Measurements from ENCODE around the gene RAET1G. TPM values are rescaled to one million over a fixed set of nuclear protein-coding genes. Genes with fewer than 3 reads are reported as not detected.
A peak's percentile ranks its signal among the peaks of the same experiment; 100 is the strongest.

The RAET1G gene
- total RNA-seq, 4 donors from 2014 or later = 0.29 to 0.32 TPM; not detected in 2

GRCh38 chr6:149965194-149966020 lies 42.5 kb upstream of the RAET1G start:
- 27% methylated on average over 22 of the region's 38 CpGs for WGBS
- DNase-seq (ENCODE audit: extremely low spot score) = no peak
- intact Hi-C loops (cut with DNase I) = no loop called here
- Histone ChIP-seq H3K27me3 (peaks cover 0 to 98% (median 37%) of the 10 kb centered on the region in 4 donors), H3K4me3 (peak overlapping the region; percentile 46 to 65 (median 50)), H3K27ac (replicated peaks in 1 of 4) (no peak overlapping the region), H3K4me1 (peaks cover 26 to 29% (median 28%) of the 10 kb centered on the region in 4 donors), H3K9me3 (no peaks in the 10 kb centered on the region), H3K36me3 (no peaks in the 10 kb centered on the region)
- TF ChIP-seq POLR2AphosphoS5 (IDR thresholded peaks at IDR 0.05) (no peak), POLR2A (IDR thresholded peaks at IDR 0.05; ENCODE audit: low read depth) (no peak), EP300 (IDR thresholded peaks at IDR 0.05) (no peak), CTCF (IDR thresholded peaks at IDR 0.05) (no peak)

GRCh38 chr6:149964308-149965193 lies 41.6 kb upstream of the RAET1G start:
- H3K27me3 ChIP-seq = peaks cover 0 to 98% (median 37%) of the 10 kb centered on the region in 4 donors
- no peak overlapping the region for H3K27ac ChIP-seq (replicated peaks in 1 of 4)
- peaks cover 26 to 29% (median 28%) of the 10 kb centered on the region in 4 donors for H3K4me1 ChIP-seq
- H3K36me3 ChIP-seq = no peaks in the 10 kb centered on the region
- no peaks in the 10 kb centered on the region for H3K9me3 ChIP-seq
- intact Hi-C loops (cut with DNase I) = no loop called here
- H3K4me3 ChIP-seq = peak overlapping the region; percentile 46 to 65 (median 50)
- 0% methylated on average over 20 of the region's 103 CpGs for WGBS
- TF ChIP-seq EP300 (IDR thresholded peaks at IDR 0.05) = no peak
- no peak for TF ChIP-seq CTCF (IDR thresholded peaks at IDR 0.05)
- no peak for TF ChIP-seq POLR2AphosphoS5 (IDR thresholded peaks at IDR 0.05)
- TF ChIP-seq POLR2A (IDR thresholded peaks at IDR 0.05; ENCODE audit: low read depth) = no peak
- no peak for DNase-seq (ENCODE audit: extremely low spot score)

GRCh38 chr6:149963462-149964307 lies 40.8 kb upstream of the RAET1G start, which contains the start of gene ULBP1:
Gene ULBP1 (plus strand): TSS chr6:149963943. CDS start chr6:149964050, 107 bp downstream.
- peaks cover 0 to 99% (median 37%) of the 10 kb centered on the region in 4 donors for H3K27me3 ChIP-seq
- 2% methylated on average over 44 of the region's 69 CpGs for WGBS
- TF ChIP-seq POLR2AphosphoS5 (IDR thresholded peaks at IDR 0.05) (peak; percentile 65 to 85), EP300 (IDR thresholded peaks at IDR 0.05) (no peak), CTCF (IDR thresholded peaks at IDR 0.05) (no peak), POLR2A (IDR thresholded peaks at IDR 0.05; ENCODE audit: low read depth) (no peak)
- H3K27ac ChIP-seq (replicated peaks in 1 of 4) = no peak within 1 kb of the TSS
- peak; percentile 95 for DNase-seq (ENCODE audit: extremely low spot score)
- H3K4me1 ChIP-seq = peaks cover 26 to 29% (median 28%) of the 10 kb centered on the region in 4 donors
- H3K36me3 ChIP-seq = no peaks in the 10 kb centered on the region
- no peaks in the 10 kb centered on the region for H3K9me3 ChIP-seq
- H3K4me3 ChIP-seq = peak within 1 kb of the TSS; percentile 46 to 65 (median 50)
- intact Hi-C loops (cut with DNase I) = no loop called here

GRCh38 chr6:149963212-149963461 lies 40.2 kb upstream of the RAET1G start:
- no peaks in the 10 kb centered on the region for H3K9me3 ChIP-seq
- H3K36me3 ChIP-seq = no peaks in the 10 kb centered on the region
- no peak overlapping the region for H3K27ac ChIP-seq (replicated peaks in 1 of 4)
- peak overlapping the region; percentile 46 to 65 (median 50) for H3K4me3 ChIP-seq
- TF ChIP-seq CTCF (IDR thresholded peaks at IDR 0.05) (no peak), EP300 (IDR thresholded peaks at IDR 0.05) (no peak), POLR2A (IDR thresholded peaks at IDR 0.05; ENCODE audit: low read depth) (no peak), POLR2AphosphoS5 (IDR thresholded peaks at IDR 0.05) (no peak)
- WGBS = 34% methylated on average over 8 of the region's 8 CpGs
- H3K4me1 ChIP-seq = peaks cover 26 to 29% (median 28%) of the 10 kb centered on the region in 4 donors
- H3K27me3 ChIP-seq = peaks cover 0 to 96% (median 37%) of the 10 kb centered on the region in 4 donors
- intact Hi-C loops (cut with DNase I) = no loop called here
- DNase-seq (ENCODE audit: extremely low spot score) = no peak
